Endodermal cell (in vitro differentiated cells): ENCODE data around the gene UMAD1. TPM values are rescaled to one million over a fixed set of nuclear protein-coding genes. Genes with fewer than 3 reads are reported as not detected.

Experiments used
- DNase-seq: peaks from one replicate; pipeline ENCODE4 v3.0.0-alpha.2; 2017
- H3K27ac ChIP-seq: 2 replicates; pipeline ENCODE4 v1.5.1; 2013; ENCODE audit warnings: mild to moderate bottlenecking, low read depth, low read length, moderate library complexity
- H3K27me3 ChIP-seq: 2 replicates; pipeline ENCODE4 v1.6.1; 2013; ENCODE audit warnings: mild to moderate bottlenecking, low read length, moderate library complexity; ENCODE audit not compliant: insufficient read depth, control insufficient read depth, poor library complexity, severe bottlenecking
- H3K36me3 ChIP-seq: 2 replicates; pipeline ENCODE4 v1.7.0; 2013; ENCODE audit warnings: mild to moderate bottlenecking, low read length, moderate library complexity; ENCODE audit not compliant: control insufficient read depth, insufficient read depth
- H3K4me1 ChIP-seq: one replicate; pipeline ENCODE4 v1.7.0; 2013; ENCODE audit warnings: low read length; ENCODE audit not compliant: control insufficient read depth, insufficient read depth
- H3K4me3 ChIP-seq: 2 replicates; pipeline ENCODE4 v1.5.1; 2013; ENCODE audit warnings: mild to moderate bottlenecking, low read length, moderate library complexity
- H3K9ac ChIP-seq: 2 replicates; pipeline ENCODE4 v1.6.1; 2013; ENCODE audit warnings: mild to moderate bottlenecking, low read length, moderate library complexity; ENCODE audit not compliant: poor library complexity, severe bottlenecking; ENCODE audit errors: extremely low read depth
- H3K9me3 ChIP-seq: 2 replicates; pipeline ENCODE4 v1.6.1; 2013; ENCODE audit warnings: mild to moderate bottlenecking, low read length, moderate library complexity; ENCODE audit not compliant: control insufficient read depth
- H3K27ac Mint-ChIP-seq: 2 replicates; pipeline ENCODE4 v1.8.0; 2020; ENCODE audit warnings: mixed read lengths
- H3K27me3 Mint-ChIP-seq: 2 replicates; pipeline ENCODE4 v1.8.0; 2021; ENCODE audit warnings: mild to moderate bottlenecking, mixed read lengths; ENCODE audit not compliant: insufficient read depth
- H3K36me3 Mint-ChIP-seq: 2 replicates; pipeline ENCODE4 v1.8.0; 2020; ENCODE audit warnings: low read depth, mixed read lengths
- H3K4me1 Mint-ChIP-seq: 2 replicates; pipeline ENCODE4 v1.8.0; 2020; ENCODE audit warnings: mixed read lengths
- H3K4me3 Mint-ChIP-seq: 2 replicates; pipeline ENCODE4 v1.8.0; 2020; ENCODE audit warnings: mild to moderate bottlenecking, moderate library complexity, mixed read lengths
- H3K9me3 Mint-ChIP-seq: 2 replicates; pipeline ENCODE4 v1.8.0; 2020; ENCODE audit warnings: mild to moderate bottlenecking, mixed read lengths
- CTCF ChIP-seq: fragments of 200-600 bp; sonication (generic); conservative IDR thresholded peaks from 2 replicates; pipeline ENCODE4 v1.5.0; 2021; ENCODE audit warnings: antibody characterized with exemption, mild to moderate bottlenecking
- WGBS, 2 experiments: methylation state at CpG; one replicate each; pipeline versions ENCODE4 v1.1.5 to v1.1.7; 2013; ENCODE audit warnings: missing lambda C conversion rate in 2 of 2, mixed read lengths in 1 of 2; ENCODE audit not compliant: insufficient coverage in 1 of 2, insufficient read length in 1 of 2; 5-methylcytosine and 5-hydroxymethylcytosine counted together
- total RNA-seq, 2 donors: library from RNA; stranded (reverse); fragmentation: NEBNext Ultra II Directional in 1 of 2; extraction: Animal tissue kit (Norgen Biotek cat#: 25700) in 1 of 2; gene quantifications; 2 replicates in 1 of 2; 3 replicates in 1 of 2; pipeline ENCODE4 v1.2.1, GENCODE V29; 2021

Gene UMAD1
- total RNA-seq, 2 donors from 2014 or later = 9.7 to 10.3 TPM

GRCh38 chr7:7791523-7791922 lies 151.0 kb downstream of the UMAD1 start:
- Mint-ChIP-seq H3K4me1 (peaks cover 33% of the 10 kb centered on the region), H3K4me3 (no peak overlapping the region), H3K9me3 (peaks cover 5% of the 10 kb centered on the region), H3K36me3 (peaks cover 5% of the 10 kb centered on the region), H3K27ac (peak overlapping the region; percentile 46), H3K27me3 (no peaks in the 10 kb centered on the region)
- Histone ChIP-seq H3K4me3 (no peak overlapping the region), H3K27ac (no peak overlapping the region), H3K27me3 (no peaks in the 10 kb centered on the region), H3K4me1 (peaks cover 5% of the 10 kb centered on the region), H3K36me3 (no peaks in the 10 kb centered on the region), H3K9ac (no peak overlapping the region), H3K9me3 (peaks cover 8% of the 10 kb centered on the region)
- TF ChIP-seq CTCF = no peak
- no peak for DNase-seq
- 99 to 100% methylated on average over 2 to 4 of the region's 5 CpGs for WGBS, 2 experiments

- no peak for TF ChIP-seq CTCF
- peaks cover 9% of the 10 kb centered on the region for H3K36me3 Mint-ChIP-seq
- Histone ChIP-seq H3K9ac (no peak overlapping the region), H3K9me3 (peaks cover 14% of the 10 kb centered on the region), H3K4me3 (no peak overlapping the region), H3K27ac (no peak overlapping the region), H3K4me1 (peaks cover 5% of the 10 kb centered on the region), H3K36me3 (no peaks in the 10 kb centered on the region), H3K27me3 (no peaks in the 10 kb centered on the region)
- WGBS, 2 experiments = 100% methylated on average over 1 of the region's 1 CpG; no CpG with 5 or more reads in 1 of the 2 experiments
- H3K27me3 Mint-ChIP-seq = no peaks in the 10 kb centered on the region
- no peak overlapping the region for H3K27ac Mint-ChIP-seq
- peaks cover 33% of the 10 kb centered on the region for H3K4me1 Mint-ChIP-seq
- H3K4me3 Mint-ChIP-seq = no peak overlapping the region
- H3K9me3 Mint-ChIP-seq = peaks cover 10% of the 10 kb centered on the region
- no peak for DNase-seq
These were observed 151.5 kb downstream of the UMAD1 start for GRCh38 chr7:7792056-7792455.

- Histone ChIP-seq H3K4me1 (peaks cover 5% of the 10 kb centered on the region), H3K27me3 (no peaks in the 10 kb centered on the region), H3K9ac (no peak overlapping the region), H3K9me3 (peaks cover 15% of the 10 kb centered on the region), H3K27ac (no peak overlapping the region), H3K4me3 (no peak overlapping the region), H3K36me3 (no peaks in the 10 kb centered on the region)
- Mint-ChIP-seq H3K27ac (peak overlapping the region; percentile 83), H3K9me3 (peaks cover 15% of the 10 kb centered on the region), H3K36me3 (peaks cover 13% of the 10 kb centered on the region), H3K4me3 (no peak overlapping the region), H3K27me3 (no peaks in the 10 kb centered on the region), H3K4me1 (peaks cover 34% of the 10 kb centered on the region)
- no peak for TF ChIP-seq CTCF
- 50 to 60% methylated on average over 1 to 2 of the region's 2 CpGs for WGBS, 2 experiments
- no peak for DNase-seq
These were observed 152.7 kb downstream of the UMAD1 start for GRCh38 chr7:7793249-7793648.
